H4 (cell line): ENCODE data around the gene PCBP3. TPM values are rescaled to one million over a fixed set of nuclear protein-coding genes. Genes with fewer than 3 reads are reported as not detected.
A peak's percentile ranks its signal among the peaks of the same experiment; 100 is the strongest.

Experiments
- DNase-seq: peaks from one replicate; pipeline ENCODE4 v3.0.0-alpha.2; 2015; ENCODE audit warnings: low spot score
- total RNA-seq: library from RNA; depleted of rRNA; stranded (reverse); fragments of >200 nt; shearing (Covaris generic); gene quantifications from 2 replicates; pipeline ENCODE4 v1.2.3, GENCODE V29; 2014

Gene PCBP3
- total RNA-seq, 1 experiment from 2014 or later: 6.1 TPM

DNA sequence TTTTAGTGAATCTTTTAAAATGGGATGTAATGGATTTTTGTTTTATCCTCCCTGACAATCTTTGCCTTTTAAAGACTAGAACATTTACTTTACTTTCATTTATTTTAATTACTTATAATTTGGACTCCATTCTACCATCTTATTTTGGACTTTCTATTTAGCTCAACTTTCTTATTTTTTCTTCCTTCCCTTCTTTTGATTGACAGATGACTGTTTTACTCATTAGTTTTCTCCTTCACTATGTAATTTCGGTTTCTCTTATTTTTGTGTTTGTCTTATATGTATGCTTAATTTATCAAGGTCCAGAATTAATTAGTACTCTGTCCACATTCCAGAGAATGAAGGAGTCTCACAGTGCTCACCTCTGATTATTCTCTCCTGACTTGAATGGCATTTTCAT, 109.9 kb downstream of the PCBP3 start:
- DNase-seq: no peak

DNA sequence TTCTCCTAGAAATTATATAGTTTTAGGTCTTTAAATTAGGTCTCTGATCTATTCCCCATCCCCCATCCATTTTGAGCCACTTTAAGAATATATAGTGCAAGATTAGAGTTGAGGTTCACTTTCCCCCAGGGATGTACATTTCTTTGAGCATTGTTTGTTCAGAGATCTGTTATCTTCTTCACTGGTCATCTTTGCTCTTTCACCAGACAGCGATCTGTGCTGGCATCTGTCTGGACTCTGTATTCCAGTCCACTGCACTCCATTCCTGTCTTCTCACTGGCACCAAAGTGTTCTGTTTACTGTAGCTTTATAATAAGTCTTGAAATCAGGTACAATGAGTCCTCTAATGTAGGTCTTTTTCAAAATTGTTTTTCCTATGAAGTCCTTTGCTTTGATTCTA, 112.5 kb downstream of the PCBP3 start:
- no peak for DNase-seq

- DNase-seq: no peak
Measured at GRCh38 chr21:45756669-45757068, 113.1 kb downstream of the PCBP3 start.

DNA sequence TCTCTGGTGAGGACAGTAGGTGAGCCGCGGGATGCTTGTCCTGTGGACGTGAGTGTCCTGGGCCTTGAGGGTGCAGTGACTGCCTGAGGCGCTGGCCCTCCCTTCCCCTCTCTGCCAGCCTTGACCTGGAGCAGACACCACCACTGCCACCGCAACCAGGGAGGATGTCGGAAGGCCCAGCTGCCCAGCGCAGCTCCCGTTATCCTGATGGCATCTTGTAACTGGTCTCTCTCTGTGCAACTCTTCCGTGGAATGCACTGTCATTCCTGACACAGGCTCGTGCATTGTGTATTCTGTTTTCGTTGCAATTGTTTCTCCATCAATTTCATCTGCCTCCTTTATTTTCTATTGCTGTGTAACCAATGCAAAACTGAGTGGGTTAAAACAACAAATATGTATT, 118.2 kb downstream of the PCBP3 start:
- DNase-seq: no peak

- no peak for DNase-seq
Measured at GRCh38 chr21:45763074-45763473, 119.5 kb downstream of the PCBP3 start.

- DNase-seq: no peak
Measured at GRCh38 chr21:45763506-45763905, 120.0 kb downstream of the PCBP3 start.

DNA sequence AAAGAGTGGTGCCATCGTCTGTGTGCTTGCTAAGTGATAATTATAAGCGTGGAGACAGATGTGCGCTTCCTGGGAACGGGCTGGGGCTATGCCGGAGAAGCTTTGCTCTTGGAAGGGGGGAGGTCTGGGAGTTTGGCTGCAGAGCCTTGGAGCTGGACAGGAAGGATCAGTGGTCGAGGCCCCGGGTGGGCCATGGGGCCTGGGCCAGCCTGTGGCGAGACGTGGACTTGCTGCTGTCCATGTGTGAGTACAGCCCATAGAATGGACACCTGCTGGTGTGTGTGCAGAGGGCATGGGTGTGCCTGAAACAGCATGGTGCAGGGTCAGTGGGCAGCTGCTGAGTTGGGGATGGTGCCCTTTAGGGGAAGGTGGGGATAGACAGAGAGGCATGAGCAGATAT, 121.3 kb downstream of the PCBP3 start:
- no peak for DNase-seq

DNA sequence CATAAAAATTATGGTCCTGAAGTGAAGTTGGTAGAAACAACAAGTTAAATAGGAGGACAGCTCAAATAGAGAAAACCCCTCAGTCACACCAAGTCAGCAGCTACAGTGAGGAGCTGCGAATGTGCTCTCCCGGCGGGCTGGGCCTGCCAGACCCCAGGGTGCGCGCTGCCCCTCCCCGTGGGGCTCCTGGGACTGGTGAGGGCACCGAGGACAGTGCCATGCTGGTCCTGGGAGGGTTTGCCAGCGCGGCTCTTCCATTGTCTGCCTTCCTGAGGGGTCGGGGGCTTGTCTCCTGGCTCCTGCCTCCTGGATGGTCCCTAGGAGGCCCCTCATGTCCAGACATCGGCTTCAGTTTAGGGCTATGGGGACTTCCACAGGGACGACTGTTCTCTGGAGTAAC, 121.8 kb downstream of the PCBP3 start:
- no peak for DNase-seq

DNA sequence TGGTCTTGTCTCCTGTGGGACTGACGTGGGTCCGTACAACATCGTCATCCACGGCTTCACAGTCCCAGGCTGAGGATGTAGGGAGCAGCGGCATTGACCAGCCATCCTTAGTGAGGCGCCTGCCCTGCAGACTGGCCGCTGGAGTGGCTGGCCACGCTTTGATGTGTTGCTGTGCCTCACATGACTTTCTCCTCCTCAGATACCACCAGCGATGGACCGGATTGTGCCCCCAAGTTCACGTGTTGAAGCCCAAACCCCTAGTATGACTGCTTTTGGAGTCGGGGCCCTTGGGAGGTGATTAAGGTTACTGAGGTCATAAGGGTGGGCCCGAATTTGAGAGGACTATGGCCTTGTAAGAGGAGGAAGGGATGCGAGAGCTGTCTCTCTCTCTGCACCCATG, 122.5 kb downstream of the PCBP3 start:
- DNase-seq: no peak

- DNase-seq: no peak
Measured at GRCh38 chr21:45766501-45766900, 123.0 kb downstream of the PCBP3 start.

- DNase-seq: no peak
Measured at GRCh38 chr21:45767071-45768006, 123.8 kb downstream of the PCBP3 start.

GRCh38 chr21:45768011-45768739, 124.7 kb downstream of the PCBP3 start:
- no peak for DNase-seq

GRCh38 chr21:45768740-45769048, 125.2 kb downstream of the PCBP3 start:
- peak; percentile 30 for DNase-seq

DNA sequence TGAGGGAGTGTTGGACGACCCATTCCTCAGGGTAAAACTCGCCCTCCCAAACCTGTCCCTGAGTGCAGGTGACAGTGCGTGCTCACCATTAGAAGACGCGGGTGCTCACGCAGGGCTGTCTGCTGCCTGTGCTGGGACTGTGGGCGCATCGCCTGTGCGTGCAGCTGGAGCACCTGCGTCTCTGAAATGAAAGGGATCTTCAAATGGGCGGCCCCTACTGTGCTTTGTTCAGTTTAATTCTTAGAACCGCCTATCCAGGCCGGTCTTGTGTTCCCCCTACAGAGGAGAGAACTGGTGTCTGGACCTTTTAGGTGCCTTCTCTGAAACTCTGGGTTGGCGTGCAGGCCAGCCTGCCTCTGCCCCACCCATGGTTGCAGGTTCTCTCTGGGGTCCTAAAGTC, 125.8 kb downstream of the PCBP3 start:
- no peak for DNase-seq

DNA sequence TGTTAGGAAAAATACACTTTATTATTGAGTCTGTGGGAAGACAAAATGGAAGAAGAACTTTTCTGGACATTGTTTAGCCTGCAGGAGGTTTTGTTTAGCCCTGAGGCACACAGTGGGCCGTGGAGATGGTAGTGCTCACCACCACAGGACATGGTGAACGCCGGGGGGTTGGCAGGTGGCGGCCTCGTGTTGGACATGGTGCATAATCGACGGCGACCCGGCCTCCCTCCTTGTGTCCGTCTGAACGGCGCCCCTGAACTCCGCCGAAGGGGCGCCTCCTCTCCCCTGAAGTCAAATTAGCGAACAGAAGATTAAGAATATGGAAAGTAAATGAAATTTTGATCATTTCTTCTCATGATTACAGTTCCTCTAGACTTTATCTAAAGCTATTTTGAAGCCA, 126.4 kb downstream of the PCBP3 start:
- DNase-seq: no peak

DNA sequence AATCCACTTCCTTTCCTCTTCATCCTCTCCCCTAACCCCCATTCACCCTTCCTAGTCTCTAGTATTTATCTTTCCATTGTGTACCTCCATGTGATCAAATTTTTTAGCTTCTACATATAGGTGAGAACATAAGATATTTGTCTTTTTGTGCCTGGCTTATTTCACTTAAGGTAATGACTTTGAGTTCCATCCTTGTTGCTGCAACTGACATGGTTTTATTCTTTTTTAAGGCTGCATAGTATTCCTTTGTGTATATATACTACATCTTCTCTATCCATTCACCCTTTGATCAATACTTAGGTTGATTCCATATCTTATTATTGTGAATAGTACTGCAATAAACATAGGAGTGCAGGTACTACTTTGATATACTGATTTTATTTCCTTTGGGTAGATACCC, 128.7 kb downstream of the PCBP3 start:
- DNase-seq: no peak

DNA sequence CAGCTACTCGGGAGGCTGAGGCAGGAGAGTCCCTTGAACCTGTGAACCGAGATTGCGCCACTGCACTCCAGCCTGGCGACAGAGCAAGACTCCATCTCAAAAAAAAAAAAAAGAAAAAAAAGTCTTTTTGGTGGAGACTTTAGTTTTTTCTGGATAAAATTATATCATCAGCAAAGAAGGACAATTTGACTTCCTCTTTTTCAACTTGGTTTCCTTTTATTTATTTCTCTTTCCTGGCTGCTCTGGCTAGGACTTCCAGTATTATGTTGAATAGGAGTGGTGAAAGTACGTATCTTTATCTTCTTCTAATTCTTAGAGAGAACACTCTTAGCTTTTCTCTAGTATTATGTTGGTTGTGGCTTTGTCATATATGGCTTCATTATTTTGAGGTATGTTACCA, 130.8 kb downstream of the PCBP3 start:
- no peak for DNase-seq

DNA sequence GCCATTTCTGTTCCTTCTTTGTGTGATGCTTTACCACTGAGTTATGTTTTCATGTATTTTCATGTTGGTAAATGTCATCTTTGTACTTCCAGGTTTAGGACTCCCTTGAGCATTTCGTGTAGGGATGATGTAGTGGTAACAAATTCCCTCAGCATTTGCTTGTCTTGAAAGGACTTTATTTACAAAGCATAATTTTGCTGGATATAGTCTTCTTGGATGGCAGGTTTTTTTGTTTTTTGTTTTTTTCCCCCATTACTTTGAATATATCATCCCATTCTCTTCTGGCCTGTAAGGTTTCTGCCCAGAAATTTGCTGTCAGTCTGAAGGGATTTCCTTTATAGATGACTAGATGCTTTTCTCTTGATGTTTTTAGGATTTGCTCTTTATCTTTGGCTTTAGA, 133.4 kb downstream of the PCBP3 start:
- DNase-seq: no peak

DNA sequence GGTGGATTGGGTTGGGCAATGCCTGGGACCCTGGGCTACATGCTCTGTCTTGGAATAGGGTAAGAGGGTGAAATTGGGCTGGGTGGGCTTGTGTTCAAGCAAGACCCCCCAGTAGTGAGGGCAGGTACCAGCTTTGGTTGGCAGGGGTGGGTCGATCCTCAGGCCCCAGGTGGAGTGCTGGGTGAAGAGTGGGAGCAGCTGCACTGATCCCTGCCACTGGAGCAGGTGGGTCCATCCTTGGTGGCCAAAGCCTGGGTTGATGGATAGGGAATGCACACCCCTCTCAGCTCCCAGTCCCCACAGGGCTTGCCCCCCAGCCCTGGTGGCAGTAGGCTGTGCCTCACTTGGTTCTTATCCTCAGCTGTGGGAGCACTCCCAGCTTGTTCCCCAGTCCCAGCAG, 135.2 kb downstream of the PCBP3 start:
- no peak for DNase-seq

DNA sequence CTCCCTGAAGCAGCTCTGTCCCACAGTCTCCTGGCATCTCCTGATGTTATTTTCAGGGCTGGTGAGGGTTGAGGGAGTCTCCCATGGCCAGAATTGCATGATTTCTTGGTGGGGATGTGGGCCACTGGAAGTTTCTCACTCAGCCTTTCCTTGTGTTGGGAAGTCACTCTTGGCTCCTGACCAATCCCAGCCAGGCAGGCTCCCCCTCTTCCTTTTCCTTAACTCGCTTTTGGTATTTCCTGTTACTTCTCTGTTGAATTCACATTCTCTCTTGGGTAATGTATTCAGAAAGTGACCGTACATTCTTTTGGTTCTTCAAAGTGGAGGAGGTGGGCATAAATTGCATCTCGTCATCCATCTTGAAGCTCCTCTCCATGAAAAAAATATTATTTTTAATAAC, 135.7 kb downstream of the PCBP3 start:
- no peak for DNase-seq

- DNase-seq: no peak
Measured at GRCh38 chr21:45780647-45781046, 137.1 kb downstream of the PCBP3 start.

DNA sequence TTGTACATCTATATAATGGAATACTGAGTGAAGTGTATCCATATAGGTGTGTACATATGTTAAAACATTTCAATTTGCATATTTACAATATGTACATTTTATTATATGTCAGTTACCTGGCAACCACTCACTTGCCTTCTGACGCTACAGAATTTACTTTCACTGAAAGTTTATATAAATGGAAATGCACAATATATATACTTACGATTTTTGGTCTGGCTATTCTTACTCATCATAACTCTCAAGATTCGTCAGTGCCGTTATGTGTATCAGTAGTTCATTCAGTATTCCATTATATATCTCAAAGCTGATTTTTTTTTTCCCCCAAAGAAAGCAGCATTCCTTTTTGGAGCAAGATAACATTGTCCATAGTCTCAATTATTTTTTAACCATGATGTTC, 138.2 kb downstream of the PCBP3 start:
- DNase-seq: no peak

- DNase-seq: no peak
Measured at GRCh38 chr21:45786660-45787059, 143.1 kb downstream of the PCBP3 start.
